ENCODE data around the gene DDX42.

DDX42 gene

GRCh38 chr17:63826468-63827001 is 52.6 kb downstream of the DDX42 start:
- no peak for DNase-seq

GRCh38 chr17:63827002-63827800 is 53.2 kb downstream of the DDX42 start, which contains the start of the genes FTSJ3 and PSMC5:
Gene FTSJ3 (minus strand): TSS chr17:63827663. CDS start chr17:63826902, 761 bp downstream.
Gene PSMC5 (plus strand): TSS chr17:63827431. CDS start chr17:63827491, 60 bp downstream.
- peak; percentile 97 for DNase-seq

- no peak for DNase-seq
These were observed 53.8 kb downstream of the DDX42 start for GRCh38 chr17:63827801-63828221.

GRCh38 chr17:63828936-63829335 is 55.0 kb downstream of the DDX42 start:
- no peak for DNase-seq

- no peak for DNase-seq
These were observed 56.3 kb downstream of the DDX42 start for GRCh38 chr17:63830278-63830677.

GRCh38 chr17:63830904-63831491 is 57.0 kb downstream of the DDX42 start:
- DNase-seq, result no peak

GRCh38 chr17:63831505-63831904 is 57.5 kb downstream of the DDX42 start:
- DNase-seq, result no peak

- no peak for DNase-seq
These were observed 58.0 kb downstream of the DDX42 start for GRCh38 chr17:63832014-63832413.

- no peak for DNase-seq
These were observed 58.5 kb downstream of the DDX42 start for GRCh38 chr17:63832455-63832854.

GRCh38 chr17:63833026-63833740 is 59.2 kb downstream of the DDX42 start:
- DNase-seq, result no peak

GRCh38 chr17:63833741-63834373 is 59.9 kb downstream of the DDX42 start:
- DNase-seq, result no peak

- DNase-seq, result peak; percentile 85
These were observed 60.6 kb downstream of the DDX42 start for GRCh38 chr17:63834431-63835166.

- DNase-seq, result no peak
These were observed 61.3 kb downstream of the DDX42 start for GRCh38 chr17:63835167-63835720.

- DNase-seq, result no peak
These were observed 62.8 kb downstream of the DDX42 start for GRCh38 chr17:63836811-63837210.

GRCh38 chr17:63837480-63837879 is 63.5 kb downstream of the DDX42 start:
- no peak for DNase-seq

- no peak for DNase-seq
These were observed 64.1 kb downstream of the DDX42 start for GRCh38 chr17:63837962-63838600.

GRCh38 chr17:63838631-63839171 is 64.7 kb downstream of the DDX42 start:
- DNase-seq, result no peak

- no peak for DNase-seq
These were observed 66.8 kb downstream of the DDX42 start for GRCh38 chr17:63840591-63841349.

GRCh38 chr17:63841350-63842172 is 67.6 kb downstream of the DDX42 start:
- no peak for DNase-seq

Measured in activated CD4-positive, alpha-beta T cell treated with anti-CD3 and anti-CD28 coated beads, Interleukin-2, amount 50 U/mL, for 16 hours (primary cell).